ENCODE data around the gene CSNK1G2.

Gene CSNK1G2

GRCh38 chr19:1918975-1919374 is 22.0 kb upstream of the CSNK1G2 start:
- no peak for DNase-seq (ENCODE audit: low read depth)

- DNase-seq (ENCODE audit: low read depth) = no peak
Measured at GRCh38 chr19:1920644-1921043, 20.3 kb upstream of the CSNK1G2 start.

- no peak for DNase-seq (ENCODE audit: low read depth)
Measured at GRCh38 chr19:1921326-1921725, 19.6 kb upstream of the CSNK1G2 start.

- DNase-seq (ENCODE audit: low read depth) = no peak
Measured at GRCh38 chr19:1921825-1922224, 19.1 kb upstream of the CSNK1G2 start.

- DNase-seq (ENCODE audit: low read depth) = no peak
Measured at GRCh38 chr19:1922803-1923202, 18.2 kb upstream of the CSNK1G2 start.

GRCh38 chr19:1923319-1923718 is 17.7 kb upstream of the CSNK1G2 start:
- no peak for DNase-seq (ENCODE audit: low read depth)

GRCh38 chr19:1924320-1924961 is 16.5 kb upstream of the CSNK1G2 start:
- DNase-seq (ENCODE audit: low read depth) = no peak

GRCh38 chr19:1925544-1925943 is 15.4 kb upstream of the CSNK1G2 start:
- no peak for DNase-seq (ENCODE audit: low read depth)

- DNase-seq (ENCODE audit: low read depth) = peak; percentile 42
Measured at GRCh38 chr19:1929021-1929742, 11.8 kb upstream of the CSNK1G2 start.

GRCh38 chr19:1931445-1931844 is 9.5 kb upstream of the CSNK1G2 start:
- no peak for DNase-seq (ENCODE audit: low read depth)

GRCh38 chr19:1932395-1932794 is 8.6 kb upstream of the CSNK1G2 start:
- DNase-seq (ENCODE audit: low read depth) = no peak

- no peak for DNase-seq (ENCODE audit: low read depth)
Measured at GRCh38 chr19:1933244-1933643, 7.7 kb upstream of the CSNK1G2 start.

- no peak for DNase-seq (ENCODE audit: low read depth)
Measured at GRCh38 chr19:1933942-1934341, 7.0 kb upstream of the CSNK1G2 start.

- DNase-seq (ENCODE audit: low read depth) = peak; percentile 70
Measured at GRCh38 chr19:1935484-1936208, 5.3 kb upstream of the CSNK1G2 start.

GRCh38 chr19:1936430-1936829 is 4.5 kb upstream of the CSNK1G2 start:
- DNase-seq (ENCODE audit: low read depth) = no peak

- no peak for DNase-seq (ENCODE audit: low read depth)
Measured at GRCh38 chr19:1936916-1937610, 3.9 kb upstream of the CSNK1G2 start.

GRCh38 chr19:1938071-1938470 is 2.9 kb upstream of the CSNK1G2 start:
- no peak for DNase-seq (ENCODE audit: low read depth)

GRCh38 chr19:1942078-1942933 is 1.3 kb downstream of the CSNK1G2 start:
- peak; percentile 69 for DNase-seq (ENCODE audit: low read depth)

- DNase-seq (ENCODE audit: low read depth) = no peak
Measured at GRCh38 chr19:1942934-1943555, 2.1 kb downstream of the CSNK1G2 start.

- no peak for DNase-seq (ENCODE audit: low read depth)
Measured at GRCh38 chr19:1943661-1944087, 2.7 kb downstream of the CSNK1G2 start.
